Measurements from ENCODE around the gene COMMD4.
"Not testable (repeated sequence)": the region's sequence is repeated elsewhere in the genome, so short reads cannot be mapped to it uniquely, and the experiment has no call there.

Gene COMMD4
- 8.1 to 15.2 reads per million in 2 donors for total RNA-seq

DNA sequence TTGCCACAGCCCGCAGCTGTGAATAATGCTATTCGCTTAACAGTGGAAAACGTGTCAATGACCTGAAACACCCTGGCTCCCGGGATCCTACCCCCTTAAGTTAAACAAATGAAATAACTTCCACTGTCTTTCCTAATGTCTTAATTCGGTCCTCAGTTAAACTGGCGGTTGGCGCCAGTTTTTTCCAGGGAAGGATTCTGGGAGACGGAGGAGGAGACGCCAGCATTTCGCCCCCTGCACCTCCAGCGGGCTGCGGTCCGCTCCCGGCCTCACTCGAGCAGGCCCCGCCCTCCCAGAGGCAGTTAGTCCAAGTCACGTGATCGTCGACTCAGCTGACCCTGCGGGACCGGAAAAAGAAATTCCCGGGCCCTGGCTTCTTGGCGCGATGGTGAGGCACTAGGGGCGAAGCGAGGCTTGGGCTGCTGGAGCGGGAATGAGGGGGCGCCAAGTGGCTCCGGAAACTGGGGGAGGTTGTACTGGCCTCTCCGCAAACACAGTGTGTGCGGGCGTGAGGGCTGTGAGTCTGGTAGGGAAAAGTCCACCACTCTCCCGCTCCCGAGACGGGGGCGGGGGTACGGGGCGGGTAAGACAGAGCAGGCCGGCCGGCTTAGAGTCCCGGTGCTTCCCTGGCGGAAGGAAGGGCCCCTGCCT, at the start of gene COMMD4:
Gene COMMD4 (plus strand): TSS at position 359 of the 651 bp plus-strand sequence. CDS start 27 bp downstream, at position 386.
- peak; percentile 30 to 89 (median 56) for DNase-seq

DNA sequence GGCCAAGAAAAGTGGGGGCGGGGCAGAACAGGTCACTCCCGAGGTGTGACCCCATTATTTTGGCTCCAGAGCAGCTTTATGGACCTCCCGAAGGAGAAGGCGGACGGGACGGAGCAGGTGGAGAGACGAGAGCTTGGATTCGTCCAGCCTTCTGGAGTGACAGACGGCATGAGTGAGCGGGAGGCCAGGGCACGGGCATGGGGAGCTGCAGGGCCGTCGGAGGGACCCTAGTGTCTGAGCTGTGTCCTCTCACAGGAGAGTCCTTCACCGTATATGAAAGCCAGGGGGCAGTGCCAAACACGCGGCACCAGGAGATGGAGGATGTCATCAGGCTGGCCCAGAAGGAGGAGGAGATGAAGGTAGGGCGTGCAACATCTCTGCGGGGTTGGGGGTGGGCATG, 42.2 kb upstream of the COMMD4 start:
- not testable (repeated sequence) for DNase-seq

- peak in 1 of 5 experiments; percentile 15 for DNase-seq
These were observed 37.1 kb upstream of the COMMD4 start for GRCh38 chr15:75298541-75299310.

DNA sequence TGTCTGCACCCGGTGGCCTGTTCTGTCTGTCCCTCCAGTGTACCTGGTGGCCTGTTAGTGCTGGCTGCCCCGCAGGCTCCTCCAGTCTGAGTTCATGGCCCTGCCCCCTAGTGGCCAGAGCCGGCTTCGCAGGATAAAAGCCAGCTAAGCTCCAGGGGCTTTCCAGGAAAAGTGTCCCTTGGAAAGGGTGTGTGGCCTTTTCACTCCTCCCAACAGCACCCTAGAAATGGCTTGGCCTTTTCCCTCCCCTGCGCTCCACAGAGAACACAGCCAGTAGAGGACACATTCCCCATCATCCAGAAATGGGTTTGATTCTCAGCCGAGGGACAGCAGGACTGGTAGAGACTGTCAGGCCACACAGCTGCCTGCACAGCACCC, 36.6 kb upstream of the COMMD4 start:
- peak in 4 of 5 experiments; percentile 23 to 53 (median 44) for DNase-seq

- DNase-seq = not testable (repeated sequence)
These were observed 35.8 kb upstream of the COMMD4 start for GRCh38 chr15:75300026-75300425.

DNA sequence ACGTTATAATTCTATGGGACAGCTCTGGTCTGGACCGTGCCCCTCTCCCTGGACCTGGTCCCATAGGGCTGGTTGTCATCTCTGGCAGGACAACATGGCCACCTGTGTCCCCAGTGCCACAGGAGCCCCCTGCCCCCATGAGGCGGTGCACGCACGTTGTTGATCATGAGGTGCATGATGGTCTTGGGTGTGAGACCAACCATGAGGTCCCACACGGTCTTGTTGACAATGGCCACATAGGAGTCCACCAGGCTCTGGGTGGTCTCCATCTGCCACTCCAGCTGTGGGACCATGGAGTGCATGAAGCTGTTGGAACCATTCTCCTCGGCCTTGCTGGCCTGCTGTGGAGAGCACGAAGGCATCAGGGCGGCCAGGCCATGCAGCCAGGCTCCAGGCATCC, 33.5 kb upstream of the COMMD4 start:
- no peak for DNase-seq

DNA sequence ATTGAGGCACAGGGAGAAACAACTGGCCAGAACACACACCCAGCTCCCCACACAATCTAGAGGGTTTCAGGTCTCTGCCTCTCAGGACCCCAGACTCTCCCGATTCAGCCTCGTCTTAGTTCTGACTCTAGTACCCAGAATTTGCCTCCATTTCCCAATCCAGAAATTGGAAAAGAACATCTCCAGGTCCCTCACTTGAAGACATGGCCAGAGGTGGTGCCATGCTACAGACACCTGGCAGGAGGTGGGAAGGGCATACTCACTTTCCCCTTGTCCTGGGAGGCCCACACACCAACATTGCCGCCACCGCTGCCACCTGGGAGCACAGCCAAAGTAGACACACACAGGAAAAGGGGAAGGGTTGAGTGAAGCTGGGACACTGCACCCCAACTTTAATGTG, 33.1 kb upstream of the COMMD4 start:
- not testable (repeated sequence) for DNase-seq

- DNase-seq = no peak
These were observed 29.7 kb upstream of the COMMD4 start for GRCh38 chr15:75306188-75306587.

GRCh38 chr15:75307778-75308390, 28.0 kb upstream of the COMMD4 start:
- DNase-seq = peak in 1 of 5 experiments; percentile 17

DNA sequence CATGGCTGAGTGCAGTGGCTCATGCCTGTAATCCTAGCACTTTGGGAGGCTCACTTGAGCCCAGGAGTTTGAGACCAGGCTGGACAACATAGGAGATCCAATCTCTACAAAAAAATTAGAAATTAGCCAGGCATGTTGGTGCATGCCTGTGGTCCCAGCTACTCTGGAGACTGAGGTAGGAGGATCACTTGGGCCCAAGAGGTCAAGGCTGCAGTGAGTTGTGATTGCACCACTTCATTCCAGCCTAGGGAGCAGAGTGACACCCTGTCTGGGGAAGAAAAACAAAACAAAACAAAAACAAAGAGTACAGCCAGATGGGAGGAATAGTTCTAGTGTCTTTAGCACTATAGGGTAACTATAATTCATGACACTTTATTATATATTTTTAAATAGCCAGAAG, 26.2 kb upstream of the COMMD4 start:
- DNase-seq = no peak

DNA sequence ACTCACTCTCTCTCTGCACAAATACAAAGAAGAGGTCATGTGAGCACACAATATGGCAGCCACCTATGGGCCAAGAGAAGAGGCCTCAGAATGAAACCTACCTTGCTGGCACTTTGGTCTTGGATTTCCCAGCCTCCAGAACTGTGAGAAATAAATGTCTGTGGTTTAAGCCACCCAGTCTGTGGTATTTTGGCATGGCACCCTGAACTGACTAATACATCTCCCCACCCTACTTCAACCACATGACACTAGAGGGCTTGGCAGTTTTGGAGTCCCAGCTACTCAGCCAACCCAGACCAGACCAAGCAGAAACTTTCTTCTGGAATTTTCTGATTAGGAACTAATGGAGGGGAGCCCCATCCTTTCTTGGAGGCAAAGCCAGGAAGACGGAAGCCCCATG, 23.3 kb upstream of the COMMD4 start:
- DNase-seq = peak in 1 of 5 experiments; percentile 6

DNA sequence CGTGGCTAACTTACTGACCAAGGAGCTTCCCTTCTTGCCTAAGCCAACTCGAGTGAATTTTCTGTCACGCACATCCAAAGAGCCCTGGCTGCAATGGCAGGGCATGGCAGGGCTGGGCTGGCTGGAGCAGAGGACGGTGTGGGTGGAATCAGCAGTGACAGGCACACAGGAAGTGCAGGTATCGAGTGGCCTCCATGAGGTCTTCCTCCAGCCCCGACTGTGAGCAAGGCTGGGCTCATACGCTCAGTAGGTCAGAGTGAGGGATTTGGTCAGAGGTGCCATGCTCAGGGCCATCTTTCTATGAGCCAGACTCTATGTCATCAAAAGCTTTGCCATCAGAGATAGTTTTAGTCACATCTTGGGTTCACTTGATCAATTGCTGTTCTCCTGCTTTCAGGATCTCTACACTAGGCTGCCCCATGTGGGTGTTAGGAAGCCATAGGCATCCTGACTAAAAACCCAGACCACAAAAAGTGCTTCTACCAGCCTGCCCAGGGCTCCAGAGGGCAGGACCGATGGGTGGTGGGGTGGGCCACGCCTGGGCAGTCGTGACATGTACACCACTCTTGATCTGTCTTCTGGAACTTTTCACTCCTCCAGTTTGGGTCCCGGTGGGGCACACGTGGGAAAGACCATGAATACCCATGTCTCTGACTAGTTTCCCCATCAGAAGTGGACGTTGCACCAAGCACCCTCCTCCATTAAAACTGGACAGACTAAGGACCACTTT, 22.6 kb upstream of the COMMD4 start:
- DNase-seq = no peak

- DNase-seq = no peak
These were observed 21.1 kb upstream of the COMMD4 start for GRCh38 chr15:75314552-75315290.

DNA sequence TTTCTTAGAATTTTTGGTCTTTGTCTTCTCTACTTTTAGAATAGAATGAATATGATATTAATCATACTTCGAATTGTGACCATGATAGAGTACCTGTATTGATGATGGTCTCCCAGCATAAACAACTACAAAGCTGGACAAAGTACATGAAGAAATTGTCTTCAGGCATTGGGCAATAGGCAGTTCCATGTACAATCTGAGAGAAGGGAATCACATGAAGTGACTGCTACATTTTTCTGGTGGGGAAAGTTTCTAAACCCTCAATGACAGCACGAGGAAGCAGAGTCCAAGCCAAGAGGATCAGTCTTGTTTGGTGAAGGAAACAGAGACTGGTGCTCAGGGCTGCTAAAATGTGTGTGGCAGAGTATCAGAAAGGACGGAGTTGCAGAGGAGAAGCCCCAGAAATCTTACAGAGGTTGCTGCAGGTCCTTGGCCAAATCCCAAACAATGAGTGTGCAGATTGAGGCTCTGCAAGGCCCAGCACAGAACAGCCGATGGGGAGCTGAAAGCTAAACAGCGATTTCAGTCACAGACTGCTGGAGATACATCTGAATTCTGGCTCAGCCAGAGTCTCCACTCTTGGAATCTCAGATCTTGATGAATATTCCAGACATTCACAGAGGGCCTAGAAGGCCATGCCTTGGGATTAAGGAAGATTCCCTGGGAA, 16.5 kb upstream of the COMMD4 start:
- DNase-seq = not testable (repeated sequence)

DNA sequence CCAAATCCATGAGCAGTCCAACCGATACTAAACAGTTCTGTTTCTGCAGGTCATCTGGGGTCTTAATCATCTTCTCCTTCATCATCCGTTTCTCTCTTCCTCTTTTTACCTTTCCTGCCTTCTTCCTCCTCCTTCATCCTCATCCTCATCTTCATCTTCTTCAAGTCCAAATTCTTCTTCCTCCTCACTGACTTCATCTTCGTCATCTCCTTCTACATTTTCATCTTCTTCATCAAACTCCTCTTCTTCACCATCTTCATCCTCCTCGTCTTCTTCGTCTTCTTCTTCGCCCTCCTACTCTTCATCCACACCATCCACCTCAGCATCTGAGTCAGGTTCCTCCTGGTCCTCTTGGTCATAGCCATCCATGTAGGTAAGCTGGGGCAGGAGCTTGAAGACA, 14.2 kb upstream of the COMMD4 start:
- DNase-seq = no peak

DNA sequence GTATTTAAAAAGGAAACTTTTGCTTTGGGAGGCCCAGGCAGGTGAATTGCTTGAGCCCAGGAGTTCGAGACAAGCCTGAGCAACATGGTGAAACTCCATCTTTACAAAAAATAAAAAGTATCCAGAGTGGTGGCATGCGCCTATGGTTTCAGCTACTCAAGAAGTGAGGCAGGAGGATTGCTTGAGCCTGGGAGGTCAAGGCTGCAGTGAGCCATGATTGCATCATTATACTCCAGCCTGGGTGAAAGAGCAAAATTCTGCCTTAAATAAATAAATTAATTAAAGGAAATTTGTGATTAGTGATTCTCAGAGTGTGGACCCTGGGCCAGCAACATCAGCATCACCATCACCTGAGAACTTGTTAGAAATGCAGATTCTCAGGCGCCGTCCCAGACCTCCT, 9.9 kb upstream of the COMMD4 start:
- DNase-seq = no peak

DNA sequence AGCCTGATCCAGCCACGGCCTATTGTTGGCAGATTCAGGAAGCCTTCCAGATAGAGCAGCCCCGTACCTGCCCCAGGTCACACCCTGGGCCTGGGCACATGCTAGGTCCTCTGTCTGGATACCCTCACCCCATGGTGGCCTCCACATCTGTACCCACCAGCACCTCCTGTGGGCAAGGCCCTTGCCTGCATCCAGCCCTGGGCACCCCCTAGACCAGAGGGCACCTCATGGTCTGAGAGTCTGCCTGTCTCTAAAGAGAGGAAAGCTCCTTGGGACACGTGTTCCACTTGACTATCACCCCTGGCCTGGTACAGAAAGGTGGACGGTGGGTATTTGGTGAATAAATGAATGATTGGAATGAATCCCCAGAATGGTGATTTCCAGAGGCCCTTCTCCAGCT, 8.9 kb upstream of the COMMD4 start:
- no peak for DNase-seq

- no peak for DNase-seq
These were observed 8.4 kb upstream of the COMMD4 start for GRCh38 chr15:75327491-75327890.

DNA sequence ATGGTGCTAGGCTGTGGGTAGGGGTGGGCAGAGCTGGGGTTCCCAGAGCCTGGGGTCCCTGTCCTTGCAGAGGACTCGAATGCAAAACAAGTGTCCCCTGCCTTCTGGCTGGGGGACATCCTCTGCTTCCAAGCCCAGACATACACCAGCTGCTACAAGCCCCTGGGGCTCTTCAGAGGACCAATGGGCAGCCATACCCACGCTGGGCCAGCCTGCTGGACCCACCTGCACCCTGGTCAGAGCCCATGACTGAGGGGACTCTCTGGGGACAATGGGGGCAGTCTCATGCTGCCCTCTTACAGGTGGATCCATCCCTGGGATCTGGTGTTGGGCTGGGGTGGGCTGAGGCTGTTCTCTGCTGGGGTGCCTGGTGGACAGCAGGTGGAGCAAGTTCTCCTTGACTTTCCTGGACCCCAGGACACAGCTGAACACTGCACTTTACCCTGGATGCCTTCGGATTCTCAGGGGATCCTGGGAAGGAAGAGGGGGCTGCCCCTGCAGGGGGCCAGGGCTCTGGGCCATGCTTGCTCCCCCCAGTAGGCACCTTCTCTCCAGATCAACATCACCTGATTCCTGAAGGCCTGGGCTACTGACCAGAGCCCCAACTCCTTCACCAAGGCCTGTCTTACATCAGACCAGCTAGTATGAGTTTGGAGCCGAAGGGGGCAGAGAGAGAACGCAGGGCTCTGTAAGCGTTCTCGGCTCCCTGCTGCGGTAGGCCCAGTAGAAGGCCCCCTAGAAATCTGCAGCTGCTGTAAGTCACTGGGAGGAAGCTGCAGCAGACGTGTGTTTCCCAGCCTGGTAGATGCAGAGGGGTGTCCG, 7.2 kb upstream of the COMMD4 start:
- DNase-seq = no peak

DNA sequence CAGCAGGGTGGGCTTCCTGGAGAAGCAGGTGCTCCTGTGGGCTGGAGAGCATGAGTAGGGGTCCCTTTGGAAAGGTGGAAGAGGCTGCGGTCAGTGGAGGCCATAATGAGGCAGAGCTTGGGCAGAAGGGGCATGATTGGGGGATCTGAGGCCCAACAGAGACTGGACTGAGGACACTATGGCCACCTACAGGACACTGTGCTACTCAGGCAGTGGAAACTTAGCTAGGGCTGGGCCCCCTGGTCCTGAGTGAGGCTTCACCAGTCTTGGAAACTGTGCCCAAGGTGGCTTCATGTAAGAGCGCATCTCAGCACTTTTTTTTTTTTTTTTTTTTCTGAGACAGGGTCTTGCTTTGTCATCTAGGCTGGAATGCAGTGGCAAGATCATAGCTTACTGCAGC, 6.3 kb upstream of the COMMD4 start:
- DNase-seq = no peak

GRCh38 chr15:75332093-75332492, 3.8 kb upstream of the COMMD4 start:
- DNase-seq = not testable (repeated sequence)
